Hematopoietic multipotent progenitor cell treated with erythropoietin and hydrocortisone succinate and interleukin-3 and kit ligand, for 17 days (in vitro differentiated cells): ENCODE data around the gene CCDC170.
"Not testable (repeated sequence)": the region's sequence is repeated elsewhere in the genome, so short reads cannot be mapped to it uniquely, and the experiment has no call there.

ENCODE experiments used
- DNase-seq: peaks from one replicate; pipeline ENCODE4 v3.0.0-alpha.2; 2015; ENCODE audit warnings: low spot score

The CCDC170 gene

GRCh38 chr6:151494235-151494935, 568 bp downstream of the CCDC170 start:
- DNase-seq: no peak

- DNase-seq: no peak
These were observed 1.1 kb downstream of the CCDC170 start for GRCh38 chr6:151494936-151495320.

- no peak for DNase-seq
These were observed 1.6 kb downstream of the CCDC170 start for GRCh38 chr6:151495380-151495779.

- no peak for DNase-seq
These were observed 4.1 kb downstream of the CCDC170 start for GRCh38 chr6:151497905-151498304.

- no peak for DNase-seq
These were observed 4.5 kb downstream of the CCDC170 start for GRCh38 chr6:151498327-151498726.

GRCh38 chr6:151499551-151499950, 5.7 kb downstream of the CCDC170 start:
- no peak for DNase-seq

- no peak for DNase-seq
These were observed 7.8 kb downstream of the CCDC170 start for GRCh38 chr6:151501511-151502136.

GRCh38 chr6:151502499-151502898, 8.7 kb downstream of the CCDC170 start:
- no peak for DNase-seq

- DNase-seq: no peak
These were observed 12.9 kb downstream of the CCDC170 start for GRCh38 chr6:151506761-151507160.

- DNase-seq: no peak
These were observed 15.2 kb downstream of the CCDC170 start for GRCh38 chr6:151509048-151509447.

- no peak for DNase-seq
These were observed 18.7 kb downstream of the CCDC170 start for GRCh38 chr6:151512481-151512880.

- DNase-seq: no peak
These were observed 20.3 kb downstream of the CCDC170 start for GRCh38 chr6:151514000-151514730.

- not testable (repeated sequence) for DNase-seq
These were observed 25.2 kb downstream of the CCDC170 start for GRCh38 chr6:151518992-151519391.

- DNase-seq: no peak
These were observed 29.2 kb downstream of the CCDC170 start for GRCh38 chr6:151523034-151523433.

GRCh38 chr6:151524059-151524458, 30.2 kb downstream of the CCDC170 start:
- no peak for DNase-seq

- DNase-seq: no peak
These were observed 40.8 kb downstream of the CCDC170 start for GRCh38 chr6:151534576-151534975.

GRCh38 chr6:151535476-151536187, 41.8 kb downstream of the CCDC170 start:
- no peak for DNase-seq

GRCh38 chr6:151536188-151536479, 42.3 kb downstream of the CCDC170 start:
- no peak for DNase-seq

GRCh38 chr6:151537556-151537955, 43.7 kb downstream of the CCDC170 start:
- no peak for DNase-seq

- no peak for DNase-seq
These were observed 45.9 kb downstream of the CCDC170 start for GRCh38 chr6:151539506-151540268.

GRCh38 chr6:151544453-151544852, 50.6 kb downstream of the CCDC170 start:
- DNase-seq: no peak

GRCh38 chr6:151544884-151545283, 51.1 kb downstream of the CCDC170 start:
- DNase-seq: not testable (repeated sequence)
